Testis (tissue), 3 donors: ENCODE measurements around the gene ADAMTS7. TPM values are rescaled to one million over a fixed set of nuclear protein-coding genes. Genes with fewer than 3 reads are reported as not detected.

Source experiments
- DNase-seq: peaks from one replicate; pipeline ENCODE4 v3.0.0-alpha.2; 2019
- H3K27ac ChIP-seq, 2 donors: fragments of 200-600 bp; sonication (generic); one replicate each; pipeline ENCODE4 v1.5.1; 2019
- H3K27me3 ChIP-seq: fragments of 200-600 bp; sonication (generic); one replicate; pipeline ENCODE4 v1.5.1; 2019
- H3K36me3 ChIP-seq: fragments of 200-600 bp; sonication (generic); one replicate; pipeline ENCODE4 v1.5.1; 2017; ENCODE audit warnings: low read depth; ENCODE audit errors: missing control alignments
- H3K4me1 ChIP-seq: fragments of 200-600 bp; sonication (generic); one replicate; pipeline ENCODE4 v1.5.1; 2019
- H3K4me3 ChIP-seq, 2 donors: fragments of 200-600 bp; sonication (generic); one replicate each; pipeline ENCODE4 v1.5.1; 2017 to 2019
- H3K9me3 ChIP-seq: fragments of 200-600 bp; sonication (generic); one replicate; pipeline ENCODE4 v1.5.1; 2017
- CTCF ChIP-seq, 3 experiments: fragments of 450-650 bp in 2 of 3; fragments of 200-600 bp in 1 of 3; sonication (generic) in 1 of 3; IDR thresholded peaks; one replicate each; pipeline ENCODE4 v1.5.1; 2016 to 2019; ENCODE audit warnings: antibody characterized with exemption in 3 of 3, mild to moderate bottlenecking in 2 of 3, moderate library complexity in 1 of 3
- POLR2A ChIP-seq: fragments of 450-650 bp; IDR thresholded peaks from one replicate; pipeline ENCODE4 v1.6.1; 2017; ENCODE audit warnings: antibody characterized with exemption, mild to moderate bottlenecking, moderate library complexity
- WGBS, 2 donors: methylation state at CpG; one replicate each; pipeline ENCODE4 v1.1.5; 2018; 5-methylcytosine and 5-hydroxymethylcytosine counted together
- intact Hi-C: fragments of 100-400 bp; cut with DNase I; formaldehyde crosslinking; loops from one replicate; pipeline ENCODE4 v1.15.1; 2023; ENCODE audit warnings: low total_unique reads
- polyA plus RNA-seq: library from polyadenylated mRNA; stranded (reverse); fragments of 350-450 nt; fragmentation: Illumina TruSeq; extraction: RNeasy Lipid Tissue Mini Kit (QIAGEN cat#74804); gene quantifications from one replicate; pipeline ENCODE4 v1.2.3, GENCODE V29; 2014; ENCODE audit warnings: low read depth, low replicate concordance; ENCODE audit not compliant: insufficient read depth
- small RNA-seq, 2 donors: library from RNA; depleted of rRNA; stranded (forward); fragments of <200 nt; gene quantifications; one replicate each; pipeline ENCODE3, GENCODE V24; 2016
- total RNA-seq, 2 donors: library from RNA; depleted of rRNA; stranded (reverse); fragments of >200 nt; gene quantifications; one replicate each; pipeline ENCODE4 v1.2.3, GENCODE V29; 2016

ADAMTS7 gene
- total and polyA plus RNA-seq, 3 donors from 2014 or later = 5.7 to 11.9 (median 11.6) TPM

- Histone ChIP-seq H3K36me3 (no peaks in the 10 kb centered on the region), H3K4me1 (no peaks in the 10 kb centered on the region), H3K9me3 (no peaks in the 10 kb centered on the region), H3K27me3 (no peaks in the 10 kb centered on the region), H3K27ac (no peak overlapping the region), H3K4me3 (no peak overlapping the region)
- TF ChIP-seq POLR2A (no peak), CTCF (IDR thresholded peaks at IDR 0.05) (peak; percentile 39 to 87 (median 81))
- peak; percentile 78 for DNase-seq
- intact Hi-C loops = no loop called here
- 4 to 7% methylated on average over 14 to 21 of the region's 21 CpGs for WGBS, 2 donors
Observed at GRCh38 chr15:78709263-78709882, 101.9 kb downstream of the ADAMTS7 start.

Small RNA genes lying within 50 kb of the gene (small RNA-seq; reads per million reads assigned to genes)
- 0 reads per million in 2 donors for gene AC022748.3

Other genes starting within 250 kb of the ADAMTS7 start
- 1 to 10 TPM; 3.5 to 4.4 TPM for gene CHRNA5, start 245.9 kb downstream of the ADAMTS7 start, total RNA-seq
- 3.7 TPM for gene CHRNA5, start 245.9 kb downstream of the ADAMTS7 start, polyA plus RNA-seq
- gene CHRNA3, start 190.5 kb downstream of the ADAMTS7 start, total RNA-seq = 1 to 10 TPM; 3.1 to 5.7 TPM
- gene CHRNA3, start 190.5 kb downstream of the ADAMTS7 start, polyA plus RNA-seq = 4.5 TPM
- gene CHRNB4, start 170.3 kb downstream of the ADAMTS7 start, total RNA-seq = 1 to 10 TPM; 7.4 to 8.0 TPM
- gene CHRNB4, start 170.3 kb downstream of the ADAMTS7 start, polyA plus RNA-seq = 13.1 TPM
- gene MORF4L1, start 61.4 kb upstream of the ADAMTS7 start, total RNA-seq = 100 to 1,000 TPM; 413 to 414 TPM
- 1,132 TPM for gene MORF4L1, start 61.4 kb upstream of the ADAMTS7 start, polyA plus RNA-seq
- 10 to 100 TPM; 44.3 to 45.6 TPM for gene CTSH, start 133.6 kb upstream of the ADAMTS7 start, total RNA-seq
- 152 TPM for gene CTSH, start 133.6 kb upstream of the ADAMTS7 start, polyA plus RNA-seq